HG03139 (cell line): ENCODE data around the gene ARHGAP19.

ENCODE experiments used
- ATAC-seq: cut with Tn5 transposase; IDR thresholded peaks from one replicate; pipeline ENCODE4 v1.9.1; 2021; ENCODE audit not compliant: unreplicated experiment

ARHGAP19 gene

DNA sequence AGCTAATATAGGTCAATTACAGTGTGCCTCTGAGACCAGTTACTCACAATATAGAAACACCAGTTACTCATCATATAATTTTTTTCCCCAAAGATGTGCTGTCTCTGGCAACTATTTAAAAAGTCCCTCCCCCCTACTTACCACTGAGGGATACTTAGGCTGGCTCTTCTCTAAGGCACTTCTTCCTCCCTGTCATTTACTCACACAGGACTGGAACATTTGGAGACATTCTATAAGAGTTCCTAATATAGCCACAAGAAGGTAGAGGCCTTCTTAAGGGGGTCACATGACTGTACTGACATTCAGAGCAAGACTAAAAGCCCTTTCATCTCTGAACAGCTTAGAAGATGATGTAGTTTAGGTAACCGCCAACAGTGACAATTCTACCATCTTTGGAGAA, 62.3 kb downstream of the ARHGAP19 start:
- ATAC-seq: no peak

DNA sequence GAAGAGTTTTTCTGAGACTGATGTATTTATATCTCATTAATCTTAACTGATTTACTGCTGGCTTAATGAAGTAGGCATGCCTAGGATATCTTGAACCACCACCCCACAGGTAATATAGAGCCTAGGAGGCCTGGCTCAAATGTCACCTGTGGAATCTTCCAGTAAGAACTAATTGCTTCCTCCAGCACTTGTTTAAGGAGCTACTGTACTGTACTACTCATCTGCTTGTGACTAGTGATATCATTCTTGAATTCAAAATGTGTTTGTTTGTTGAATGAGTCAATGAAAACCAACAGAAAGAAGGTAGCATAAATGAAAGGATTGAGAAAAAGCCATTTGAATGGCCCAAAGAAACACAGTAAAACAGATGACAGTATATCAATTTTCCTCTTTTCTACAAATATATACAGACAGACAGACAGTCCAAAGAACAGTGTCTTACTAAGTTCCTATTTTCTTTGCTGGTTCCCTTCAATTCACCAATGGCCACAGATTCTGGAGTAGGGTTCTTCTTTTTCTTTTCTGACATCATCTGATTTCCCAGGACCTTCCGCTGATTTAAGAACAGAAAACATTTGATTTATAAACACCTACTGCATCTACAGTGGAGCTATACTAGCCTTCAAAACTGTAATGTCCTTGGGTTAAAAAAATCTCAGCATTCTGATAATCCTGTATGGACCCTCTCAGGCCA, 63.0 kb downstream of the ARHGAP19 start:
- no peak for ATAC-seq

DNA sequence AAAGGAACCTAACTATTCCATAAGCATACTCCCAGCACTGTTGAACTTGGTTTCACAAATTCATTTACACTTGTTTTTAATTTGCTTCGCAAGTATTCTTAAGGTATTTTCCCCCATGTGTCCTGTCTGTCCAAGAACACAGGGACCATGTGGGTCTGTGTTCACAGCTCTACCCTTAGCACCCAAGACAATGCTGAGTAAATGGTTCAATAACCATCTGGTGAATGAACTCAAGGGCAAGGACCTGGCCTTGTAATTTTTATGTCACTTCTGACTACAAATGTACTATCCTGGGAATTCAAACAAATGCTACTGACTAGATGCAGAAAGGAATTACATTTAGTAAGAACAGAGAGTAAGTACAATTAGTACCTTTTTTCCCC, 63.7 kb downstream of the ARHGAP19 start:
- ATAC-seq: no peak

- no peak for ATAC-seq
These were observed 64.2 kb downstream of the ARHGAP19 start for GRCh38 chr10:97228130-97228774.

DNA sequence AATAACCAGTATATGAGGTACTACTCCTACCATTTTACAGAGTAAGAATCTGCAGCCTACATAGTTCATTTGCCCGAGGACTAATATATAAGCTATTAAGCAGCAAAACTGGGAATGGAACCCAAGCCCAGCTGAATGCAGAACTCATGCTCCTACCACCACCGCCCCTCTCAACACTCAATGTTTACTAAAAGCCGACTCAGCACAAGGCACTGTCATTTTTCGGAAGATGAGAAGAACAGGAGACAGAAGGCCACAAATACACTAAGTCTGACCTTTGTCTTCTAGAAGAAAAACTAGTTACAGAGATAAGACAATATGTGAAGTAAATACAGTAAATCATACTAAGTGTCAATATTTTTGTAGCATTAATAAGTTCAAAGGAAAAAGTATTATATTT, 66.0 kb downstream of the ARHGAP19 start:
- no peak for ATAC-seq

- no peak for ATAC-seq
These were observed 67.7 kb downstream of the ARHGAP19 start for GRCh38 chr10:97224483-97225435.

DNA sequence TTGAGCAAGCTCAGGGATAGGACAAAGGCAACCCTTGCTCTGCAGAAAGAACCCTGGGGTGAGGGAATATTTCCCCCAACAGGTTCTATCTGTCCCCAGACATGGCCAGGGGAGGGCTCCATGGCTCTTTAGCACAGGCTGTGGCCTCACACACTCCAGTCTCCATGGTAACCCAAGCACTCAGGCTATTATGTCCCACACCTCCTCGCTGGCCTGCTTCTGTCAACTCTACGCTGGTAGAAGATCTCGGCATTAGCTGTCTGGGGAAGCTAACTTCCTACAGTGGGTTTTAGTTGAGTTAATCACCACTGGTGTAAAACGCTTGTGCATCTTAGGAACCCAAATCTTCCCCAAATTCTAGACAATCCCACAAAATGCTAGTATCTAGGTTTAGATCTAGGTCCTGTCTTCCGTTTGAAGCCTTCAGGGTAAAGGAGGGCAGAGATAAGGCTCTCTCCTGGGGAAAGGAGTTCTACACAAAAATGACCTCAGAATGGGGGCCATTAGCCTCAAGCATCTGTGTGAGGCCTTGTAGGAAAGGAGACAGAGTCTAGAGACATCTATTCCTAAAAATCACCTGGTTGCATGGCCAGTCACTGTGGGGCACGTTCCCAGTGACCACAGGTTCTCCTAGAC, 70.0 kb downstream of the ARHGAP19 start:
- no peak for ATAC-seq

- no peak for ATAC-seq
These were observed 72.1 kb downstream of the ARHGAP19 start for GRCh38 chr10:97220355-97220754.

- ATAC-seq: no peak
These were observed 75.1 kb downstream of the ARHGAP19 start for GRCh38 chr10:97217299-97217698.

DNA sequence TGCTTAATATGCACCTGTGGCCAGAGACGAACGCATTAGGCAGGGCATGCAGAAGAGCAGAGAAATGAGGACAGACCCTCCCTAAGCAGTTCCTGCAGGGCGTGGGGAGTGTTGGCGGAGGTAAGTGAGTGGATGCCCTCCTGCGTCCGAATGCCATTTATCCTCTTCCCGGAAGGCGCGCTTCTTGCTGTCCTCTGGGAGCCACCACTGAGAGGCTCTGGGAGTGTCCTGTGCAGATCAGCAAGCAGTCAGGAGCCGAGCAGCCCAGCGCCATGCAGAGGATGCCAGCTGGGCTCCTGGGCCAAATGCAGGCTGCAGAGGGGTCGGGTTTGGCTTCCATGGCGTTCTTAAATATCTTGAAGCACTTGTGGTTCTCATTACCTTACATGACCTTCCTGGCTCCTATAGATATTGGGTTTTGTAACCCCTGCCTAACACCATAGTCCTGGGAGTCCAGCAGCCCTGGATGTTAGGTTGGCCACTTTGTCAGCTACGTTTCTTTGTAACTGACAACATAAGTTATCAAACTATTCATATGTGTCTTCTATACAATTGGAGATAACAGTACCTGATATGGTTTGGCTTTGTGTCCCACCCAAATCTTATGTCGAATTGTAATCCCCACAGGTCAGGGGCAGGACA, 76.7 kb downstream of the ARHGAP19 start:
- ATAC-seq: no peak

GRCh38 chr10:97213431-97213830, 79.0 kb downstream of the ARHGAP19 start:
- no peak for ATAC-seq

DNA sequence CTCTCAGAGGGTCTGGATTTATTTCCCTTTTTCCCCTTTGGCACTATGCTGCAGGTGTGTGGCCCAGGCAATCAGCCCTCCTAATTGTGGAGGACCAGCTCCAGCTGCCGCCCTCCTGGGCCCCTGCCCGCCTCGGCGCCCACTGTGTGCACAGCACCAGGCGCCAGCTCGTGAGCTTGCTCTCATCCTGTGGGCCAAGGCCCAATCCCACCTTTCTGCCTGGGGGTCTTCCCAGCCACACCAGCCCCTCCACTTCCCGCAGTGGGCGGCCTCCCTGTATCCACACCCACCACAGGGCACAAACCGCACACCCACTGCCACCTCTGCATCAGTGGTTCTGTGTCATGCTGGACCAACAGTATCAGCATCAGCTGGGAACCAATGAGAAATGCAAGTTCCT, 81.2 kb downstream of the ARHGAP19 start:
- no peak for ATAC-seq

DNA sequence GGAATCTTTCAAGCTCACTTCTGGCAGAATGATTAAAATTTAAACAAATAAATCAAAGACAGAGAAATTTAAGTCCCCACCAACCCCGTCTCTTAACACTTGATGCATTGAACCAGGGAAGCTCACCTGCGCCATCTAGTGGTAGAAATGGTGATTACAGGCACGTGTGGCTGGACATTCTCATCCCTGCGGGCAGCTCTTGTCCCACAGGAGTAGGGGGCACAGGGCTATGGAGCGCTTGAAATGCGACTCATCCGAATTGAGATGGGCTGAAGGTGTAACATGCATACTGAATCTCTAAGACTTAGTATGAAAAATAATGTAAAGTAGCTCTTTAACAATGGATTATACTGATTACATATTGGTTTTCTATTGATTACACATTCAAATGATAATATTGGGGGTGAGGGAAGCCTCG, 81.9 kb downstream of the ARHGAP19 start:
- no peak for ATAC-seq

DNA sequence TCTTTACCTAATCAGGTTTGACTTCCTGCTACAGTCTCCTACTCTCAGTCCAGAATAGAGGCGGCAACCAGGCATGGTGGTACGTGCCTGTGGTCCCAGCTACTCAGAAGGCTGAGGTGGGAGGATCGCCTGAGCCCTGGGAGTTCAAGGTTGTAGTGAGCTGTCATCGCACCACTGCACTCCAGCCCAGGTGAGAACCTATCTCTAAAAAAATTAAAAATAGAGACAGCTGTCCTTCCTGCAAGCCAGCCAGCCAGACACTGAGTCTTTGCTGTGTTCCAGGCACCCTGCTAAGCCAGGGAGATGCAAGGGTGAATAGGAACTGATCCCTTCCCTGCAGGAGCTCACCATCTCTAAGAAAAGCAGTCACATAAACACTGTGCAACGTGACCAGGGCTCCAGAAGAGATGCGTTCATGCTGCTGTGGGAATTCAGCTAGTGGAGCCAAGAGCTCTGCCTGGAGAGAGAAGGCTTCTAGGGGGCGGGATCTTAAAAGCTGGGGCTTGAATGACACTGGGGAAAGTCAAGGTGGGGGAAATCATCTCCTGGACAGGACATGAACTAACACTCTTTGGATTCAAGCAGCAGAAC, 84.6 kb downstream of the ARHGAP19 start:
- ATAC-seq: no peak

- no peak for ATAC-seq
These were observed 85.3 kb downstream of the ARHGAP19 start for GRCh38 chr10:97207131-97207530.

DNA sequence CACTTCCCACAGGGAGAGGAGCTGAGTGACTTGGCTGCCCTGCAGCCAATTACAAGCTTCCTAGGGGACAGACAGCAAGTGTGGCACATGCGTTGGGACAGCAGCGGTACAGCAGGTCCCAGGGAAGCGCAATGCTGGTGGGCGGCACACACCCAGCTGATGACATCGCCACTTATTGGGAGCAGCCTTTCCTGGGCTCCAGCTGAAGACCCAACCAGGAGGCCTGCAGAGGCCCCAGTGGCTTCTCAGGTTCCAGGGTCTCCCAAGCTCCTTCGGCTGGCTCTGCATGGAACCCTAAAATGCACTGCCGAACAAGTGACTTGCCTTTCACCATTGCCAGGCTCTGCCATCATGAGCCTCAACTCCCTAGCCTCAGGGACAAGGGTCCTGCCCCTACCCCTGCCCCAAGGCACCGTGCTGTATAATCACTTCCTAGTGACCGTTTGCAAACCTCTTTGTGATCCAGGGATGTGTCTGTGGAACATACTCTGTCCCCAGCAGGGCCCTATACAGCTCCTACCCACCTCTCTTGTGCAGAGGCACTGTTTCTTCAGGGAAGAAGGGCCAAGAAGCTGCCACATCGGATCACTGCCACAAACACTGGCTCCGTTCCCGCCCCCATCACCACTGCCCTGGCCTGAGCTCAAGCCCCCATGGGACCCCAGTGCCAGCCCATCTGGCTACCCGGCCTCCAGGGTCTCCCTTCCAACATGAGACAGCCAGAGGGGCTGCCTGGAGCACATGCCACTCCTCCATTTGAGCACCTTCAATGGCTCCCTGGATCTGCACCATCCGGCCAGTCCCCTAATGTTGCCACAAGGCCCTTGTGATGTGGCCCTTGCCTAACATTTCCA, 87.4 kb downstream of the ARHGAP19 start:
- no peak for ATAC-seq

GRCh38 chr10:97203220-97203619, 89.2 kb downstream of the ARHGAP19 start:
- ATAC-seq: no peak

DNA sequence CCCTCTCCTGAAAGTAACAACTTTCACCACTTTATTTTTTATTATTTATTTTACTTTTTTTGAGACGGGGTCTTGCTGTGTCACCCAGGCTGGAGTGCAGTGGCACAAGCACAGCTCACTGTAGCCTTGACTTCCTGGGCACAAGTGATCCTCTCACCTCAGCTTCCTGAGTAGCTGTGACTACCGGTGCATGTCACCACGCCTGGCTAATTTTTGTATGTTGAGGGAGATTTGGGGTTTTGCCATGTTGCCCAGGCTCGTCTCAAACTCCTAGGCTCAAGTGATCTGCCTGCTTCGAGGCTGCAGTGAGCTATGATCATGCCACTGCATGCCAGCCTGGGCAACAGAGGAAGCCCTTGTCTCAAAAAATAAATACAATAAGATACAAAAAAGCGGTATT, 91.8 kb downstream of the ARHGAP19 start:
- ATAC-seq: no peak

- ATAC-seq: no peak
These were observed 93.3 kb downstream of the ARHGAP19 start for GRCh38 chr10:97199152-97199551.
